ENCODE results near the gene TP53I13. TPM values are rescaled to one million over a fixed set of nuclear protein-coding genes. Genes with fewer than 3 reads are reported as not detected.

The TP53I13 gene
- total and polyA plus RNA-seq, 7 experiments from 2014 or later = 19.3 to 87.5 (median 61.7) TPM

GRCh38 chr17:29559640-29560039 lies 8.9 kb upstream of the TP53I13 start:
- Histone ChIP-seq H3K27ac (ENCODE audit: low read depth, low read length) (no peak overlapping the region), H3K4me1 (ENCODE audit: control insufficient read depth in 2 of 2, insufficient read depth in 2 of 2, low read length in 2 of 2) (peaks cover 0 to 20% of the 10 kb centered on the region in 2 donors), H3K27me3 (ENCODE audit: control insufficient read depth in 2 of 2, insufficient read depth in 2 of 2, low read length in 2 of 2) (no peaks in the 10 kb centered on the region), H3K9me3 (ENCODE audit: control insufficient read depth in 2 of 3, low read length in 3 of 3) (no peaks in the 10 kb centered on the region), H3K36me3 (ENCODE audit: control insufficient read depth in 2 of 3, insufficient read depth in 3 of 3, low read length in 3 of 3) (peaks cover 0 to 3% (median 0%) of the 10 kb centered on the region in 3 experiments), H3K4me3 (ENCODE audit: low read length) (no peak overlapping the region)
- intact Hi-C loops (cut with micrococcal nuclease) = loop anchor here (10.0 kb wide), 1 partner anchor 415 kb away; no protein-coding TSS in a partner anchor
- DNase-seq = no peak
- no peak for ATAC-seq
- peaks cover 6 to 41% (median 14%) of the 10 kb centered on the region in 7 donors for H3K4me1 Mint-ChIP-seq
- H3K27ac Mint-ChIP-seq = peak overlapping the region in 1 of 9 donors; percentile 39
- peaks cover 0 to 18% (median 0%) of the 10 kb centered on the region in 5 donors for H3K36me3 Mint-ChIP-seq
- ChIA-PET POLR2A (no interaction called here), CTCF (no interaction called here)
- H3K27me3 Mint-ChIP-seq = no peaks in the 10 kb centered on the region
- H3K4me3 Mint-ChIP-seq = no peak overlapping the region
- no peaks in the 10 kb centered on the region for H3K9me3 Mint-ChIP-seq

GRCh38 chr17:29560316-29560715 lies 8.2 kb upstream of the TP53I13 start:
- ATAC-seq = peak; percentile 54
- intact Hi-C loops (cut with micrococcal nuclease) = loop anchor here (10.0 kb wide), 1 partner anchor 416 kb away; no protein-coding TSS in a partner anchor
- H3K27ac Mint-ChIP-seq = no peak overlapping the region

GRCh38 chr17:29561554-29562517 lies 6.7 kb upstream of the TP53I13 start:
- no peak overlapping the region for H3K4me3 ChIP-seq (ENCODE audit: low read length)
- H3K4me1 Mint-ChIP-seq = peaks cover 14 to 52% (median 22%) of the 10 kb centered on the region in 7 donors
- H3K36me3 Mint-ChIP-seq = peaks cover 0 to 18% (median 0%) of the 10 kb centered on the region in 5 donors
- peaks cover 0 to 3% (median 0%) of the 10 kb centered on the region in 3 experiments for H3K36me3 ChIP-seq (ENCODE audit: control insufficient read depth in 2 of 3, insufficient read depth in 3 of 3, low read length in 3 of 3)
- peaks cover 9 to 33% of the 10 kb centered on the region in 2 donors for H3K4me1 ChIP-seq (ENCODE audit: control insufficient read depth in 2 of 2, insufficient read depth in 2 of 2, low read length in 2 of 2)
- POLR2A ChIA-PET = no interaction called here
- CTCF ChIA-PET = interaction anchor here (0.8 kb wide), 1 partner anchor 30 kb away, joined by 3 read pairs; no protein-coding TSS in a partner anchor
- ATAC-seq = peak; percentile 23
- intact Hi-C loops (cut with micrococcal nuclease) = loop anchor here (10.0 kb wide), 1 partner anchor 417 kb away; no protein-coding TSS in a partner anchor
- no peaks in the 10 kb centered on the region for H3K9me3 Mint-ChIP-seq
- H3K27ac ChIP-seq (ENCODE audit: low read depth, low read length) = no peak overlapping the region
- H3K27me3 ChIP-seq (ENCODE audit: control insufficient read depth in 2 of 2, insufficient read depth in 2 of 2, low read length in 2 of 2) = no peaks in the 10 kb centered on the region
- no peak overlapping the region for H3K27ac Mint-ChIP-seq
- DNase-seq = no peak
- H3K9me3 ChIP-seq (ENCODE audit: control insufficient read depth in 2 of 3, low read length in 3 of 3) = no peaks in the 10 kb centered on the region
- H3K27me3 Mint-ChIP-seq = no peaks in the 10 kb centered on the region
- H3K4me3 Mint-ChIP-seq = peak overlapping the region in 1 of 10 donors; percentile 8

More at GRCh38 chr17:29560316-29560715, 8.2 kb upstream of the TP53I13 start:
- Histone ChIP-seq H3K4me1 (ENCODE audit: control insufficient read depth in 2 of 2, insufficient read depth in 2 of 2, low read length in 2 of 2) (peaks cover under 1 to 27% of the 10 kb centered on the region in 2 donors), H3K36me3 (ENCODE audit: control insufficient read depth in 2 of 3, insufficient read depth in 3 of 3, low read length in 3 of 3) (peaks cover 0 to 3% (median 0%) of the 10 kb centered on the region in 3 experiments), H3K27me3 (ENCODE audit: control insufficient read depth in 2 of 2, insufficient read depth in 2 of 2, low read length in 2 of 2) (no peaks in the 10 kb centered on the region), H3K9me3 (ENCODE audit: control insufficient read depth in 2 of 3, low read length in 3 of 3) (no peaks in the 10 kb centered on the region), H3K4me3 (ENCODE audit: low read length) (no peak overlapping the region), H3K27ac (ENCODE audit: low read depth, low read length) (no peak overlapping the region)
- ChIA-PET POLR2A (no interaction called here), CTCF (no interaction called here)
- peaks cover 0 to 18% (median 0%) of the 10 kb centered on the region in 5 donors for H3K36me3 Mint-ChIP-seq
- no peaks in the 10 kb centered on the region for H3K27me3 Mint-ChIP-seq
- H3K4me3 Mint-ChIP-seq = no peak overlapping the region
- DNase-seq = no peak
- no peaks in the 10 kb centered on the region for H3K9me3 Mint-ChIP-seq
- peaks cover 6 to 45% (median 14%) of the 10 kb centered on the region in 7 donors for H3K4me1 Mint-ChIP-seq

GRCh38 chr17:29562615-29563014 lies 5.9 kb upstream of the TP53I13 start:
- H3K4me1 ChIP-seq (ENCODE audit: control insufficient read depth in 2 of 2, insufficient read depth in 2 of 2, low read length in 2 of 2) = peaks cover 9 to 26% of the 10 kb centered on the region in 2 donors
- POLR2A ChIA-PET = no interaction called here
- no peak for DNase-seq
- H3K9me3 ChIP-seq (ENCODE audit: control insufficient read depth in 2 of 3, low read length in 3 of 3) = no peaks in the 10 kb centered on the region
- no peak for ATAC-seq
- intact Hi-C loops (cut with micrococcal nuclease) = loop anchor here (10.0 kb wide), 1 partner anchor 418 kb away; no protein-coding TSS in a partner anchor
- H3K4me3 Mint-ChIP-seq = peak overlapping the region in 4 of 10 donors; percentile 28 to 51 (median 32)
- H3K9me3 Mint-ChIP-seq = no peaks in the 10 kb centered on the region
- H3K27me3 Mint-ChIP-seq = no peaks in the 10 kb centered on the region
- H3K27me3 ChIP-seq (ENCODE audit: control insufficient read depth in 2 of 2, insufficient read depth in 2 of 2, low read length in 2 of 2) = no peaks in the 10 kb centered on the region
- peaks cover 0 to 18% (median 0%) of the 10 kb centered on the region in 5 donors for H3K36me3 Mint-ChIP-seq
- CTCF ChIA-PET = no interaction called here
- peak overlapping the region in 1 of 9 donors; percentile 20 for H3K27ac Mint-ChIP-seq
- H3K4me1 Mint-ChIP-seq = peaks cover 14 to 44% (median 16%) of the 10 kb centered on the region in 7 donors
- peaks cover 0 to 3% (median 0%) of the 10 kb centered on the region in 3 experiments for H3K36me3 ChIP-seq (ENCODE audit: control insufficient read depth in 2 of 3, insufficient read depth in 3 of 3, low read length in 3 of 3)
- no peak overlapping the region for H3K27ac ChIP-seq (ENCODE audit: low read depth, low read length)
- H3K4me3 ChIP-seq (ENCODE audit: low read length) = no peak overlapping the region

- H3K36me3 Mint-ChIP-seq = peaks cover 0 to 18% (median 0%) of the 10 kb centered on the region in 5 donors
- Histone ChIP-seq H3K27ac (ENCODE audit: low read depth, low read length) (no peak overlapping the region), H3K27me3 (ENCODE audit: control insufficient read depth in 2 of 2, insufficient read depth in 2 of 2, low read length in 2 of 2) (no peaks in the 10 kb centered on the region), H3K36me3 (ENCODE audit: control insufficient read depth in 2 of 3, insufficient read depth in 3 of 3, low read length in 3 of 3) (peaks cover 0 to 7% (median 0%) of the 10 kb centered on the region in 3 experiments), H3K4me3 (ENCODE audit: low read length) (no peak overlapping the region), H3K4me1 (ENCODE audit: control insufficient read depth in 2 of 2, insufficient read depth in 2 of 2, low read length in 2 of 2) (peaks cover 9 to 23% of the 10 kb centered on the region in 2 donors), H3K9me3 (ENCODE audit: control insufficient read depth in 2 of 3, low read length in 3 of 3) (no peaks in the 10 kb centered on the region)
- peak overlapping the region in 1 of 10 donors; percentile 57 for H3K4me3 Mint-ChIP-seq
- peaks cover 8 to 38% (median 16%) of the 10 kb centered on the region in 7 donors for H3K4me1 Mint-ChIP-seq
- H3K27me3 Mint-ChIP-seq = no peaks in the 10 kb centered on the region
- no peak for DNase-seq
- peaks cover 0 to 3% (median 0%) of the 10 kb centered on the region in 11 donors for H3K9me3 Mint-ChIP-seq
- no peak for ATAC-seq
- POLR2A ChIA-PET = no interaction called here
- intact Hi-C loops (cut with micrococcal nuclease) = loop anchor here (10.0 kb wide), 1 partner anchor 419 kb away; no protein-coding TSS in a partner anchor
- CTCF ChIA-PET = interaction anchor here (0.6 to 0.7 kb wide), 2 partner anchors 8 to 1811 kb away, joined by 3 to 4 read pairs; no protein-coding TSS in a partner anchor
- peak overlapping the region in 1 of 9 donors; percentile 15 for H3K27ac Mint-ChIP-seq
These were observed 4.7 kb upstream of the TP53I13 start for GRCh38 chr17:29563816-29564215.

Data from naive thymus-derived CD4-positive, alpha-beta T cell (primary cell).